HepG2 (cell line): ENCODE data around the gene LTB4R2. TPM values are rescaled to one million over a fixed set of nuclear protein-coding genes. Genes with fewer than 3 reads are reported as not detected.

Experiments
- DNMT1 ChIP-seq: sonication (generic); formaldehyde crosslinking; IDR thresholded peaks from 2 replicates; pipeline ENCODE4 v1.5.1; 2020; ENCODE audit warnings: mild to moderate bottlenecking, missing genetic modification reagents
- FUBP1 ChIP-seq: sonication (generic); formaldehyde crosslinking; IDR thresholded peaks from 2 replicates; pipeline ENCODE4 v1.5.1; 2020; ENCODE audit warnings: missing genetic modification reagents, mild to moderate bottlenecking, borderline replicate concordance
- GABPB1 ChIP-seq: IDR thresholded peaks from 2 replicates; pipeline ENCODE4 v1.6.1; 2016; ENCODE audit warnings: mild to moderate bottlenecking, missing genetic modification reagents, moderate library complexity, missing compliant biosample characterization
- GATAD1 ChIP-seq: IDR thresholded peaks from 2 replicates; pipeline ENCODE4 v1.6.1; 2016; ENCODE audit warnings: missing genetic modification reagents, missing compliant biosample characterization
- HIVEP1 ChIP-seq: sonication (generic); formaldehyde crosslinking; IDR thresholded peaks from 2 replicates; pipeline ENCODE4 v1.4.0; 2020; ENCODE audit warnings: mild to moderate bottlenecking, missing genetic modification reagents
- MXI1 ChIP-seq: IDR thresholded peaks from 3 replicates; pipeline ENCODE4 v1.6.1; 2012; ENCODE audit warnings: low read depth, low read length, inconsistent platforms, borderline replicate concordance
- NFATC3 ChIP-seq: sonication (generic); formaldehyde crosslinking; IDR thresholded peaks from 2 replicates; pipeline ENCODE4 v1.5.1; 2020; ENCODE audit warnings: mild to moderate bottlenecking, missing genetic modification reagents
- RXRB ChIP-seq: IDR thresholded peaks from 2 replicates; pipeline ENCODE4 v1.6.1; 2016; ENCODE audit warnings: borderline replicate concordance, missing genetic modification reagents, missing compliant biosample characterization
- SOX13 ChIP-seq, 3 experiments: fragments of 450-650 bp in 1 of 3; sonication (generic) in 1 of 3; formaldehyde crosslinking in 1 of 3; IDR thresholded peaks in 2 of 3; conservative IDR thresholded peaks in 1 of 3; 2 replicates each; pipeline versions ENCODE4 v1.5.0 to v1.6.1; 2016 to 2020; ENCODE audit warnings: antibody characterized with exemption in 1 of 3, mild to moderate bottlenecking in 1 of 3, missing compliant biosample characterization in 1 of 3, missing genetic modification reagents in 1 of 3, moderate library complexity in 1 of 3
- ZNF274 ChIP-seq: sonication (generic); formaldehyde crosslinking; IDR thresholded peaks from 2 replicates; pipeline ENCODE4 v1.5.1; 2020; ENCODE audit warnings: mild to moderate bottlenecking, missing genetic modification reagents
- ZNF318 ChIP-seq: sonication (generic); formaldehyde crosslinking; IDR thresholded peaks from 2 replicates; pipeline ENCODE4 v1.4.0; 2020; ENCODE audit warnings: mild to moderate bottlenecking, missing genetic modification reagents
- ZNF530 ChIP-seq: sonication (generic); formaldehyde crosslinking; IDR thresholded peaks from 2 replicates; pipeline ENCODE4 v1.5.0; 2020; ENCODE audit warnings: low read depth, mild to moderate bottlenecking, missing genetic modification reagents
- ZNF607 ChIP-seq: sonication (generic); formaldehyde crosslinking; IDR thresholded peaks from 2 replicates; pipeline ENCODE4 v1.5.1; 2020; ENCODE audit warnings: missing genetic modification reagents, mild to moderate bottlenecking, borderline replicate concordance
- polyA plus RNA-seq, 8 experiments: library from polyadenylated mRNA; depleted of rRNA in 3 of 8; stranded (reverse) in 7 of 8; unstranded in 1 of 8; fragments of >200 nt; fragmentation: Illumina TruSeq in 4 of 8; extraction: Trizol in 4 of 8; gene quantifications; 2 replicates each; pipeline versions ENCODE4 v1.2.1 to v1.2.3, GENCODE V29; 2011 to 2016; ENCODE audit warnings: low read depth in 4 of 8, missing spikeins in 1 of 8, mixed read lengths in 1 of 8; ENCODE audit not compliant: insufficient read depth in 1 of 8
- total RNA-seq, 5 experiments: library from RNA; depleted of rRNA; stranded (reverse); fragments of >200 nt; fragmentation: Illumina TruSeq; extraction: Trizol; gene quantifications; 2 replicates each; pipeline ENCODE4 v1.2.3, GENCODE V29; 2016; ENCODE audit warnings: low read depth in 1 of 5
- TF ChIP-seq, protein P1 (sequence below): sonication (generic); formaldehyde crosslinking; IDR thresholded peaks from 2 replicates; pipeline ENCODE4 v1.4.0; 2020; ENCODE audit warnings: missing genetic modification reagents, mild to moderate bottlenecking, borderline replicate concordance

The LTB4R2 gene
- total and polyA plus RNA-seq, 2 of the 13 experiments (the other 11 are each of a cell fraction or from before 2014, with no cell fraction given) = 3.9 to 6.9 TPM

DNA sequence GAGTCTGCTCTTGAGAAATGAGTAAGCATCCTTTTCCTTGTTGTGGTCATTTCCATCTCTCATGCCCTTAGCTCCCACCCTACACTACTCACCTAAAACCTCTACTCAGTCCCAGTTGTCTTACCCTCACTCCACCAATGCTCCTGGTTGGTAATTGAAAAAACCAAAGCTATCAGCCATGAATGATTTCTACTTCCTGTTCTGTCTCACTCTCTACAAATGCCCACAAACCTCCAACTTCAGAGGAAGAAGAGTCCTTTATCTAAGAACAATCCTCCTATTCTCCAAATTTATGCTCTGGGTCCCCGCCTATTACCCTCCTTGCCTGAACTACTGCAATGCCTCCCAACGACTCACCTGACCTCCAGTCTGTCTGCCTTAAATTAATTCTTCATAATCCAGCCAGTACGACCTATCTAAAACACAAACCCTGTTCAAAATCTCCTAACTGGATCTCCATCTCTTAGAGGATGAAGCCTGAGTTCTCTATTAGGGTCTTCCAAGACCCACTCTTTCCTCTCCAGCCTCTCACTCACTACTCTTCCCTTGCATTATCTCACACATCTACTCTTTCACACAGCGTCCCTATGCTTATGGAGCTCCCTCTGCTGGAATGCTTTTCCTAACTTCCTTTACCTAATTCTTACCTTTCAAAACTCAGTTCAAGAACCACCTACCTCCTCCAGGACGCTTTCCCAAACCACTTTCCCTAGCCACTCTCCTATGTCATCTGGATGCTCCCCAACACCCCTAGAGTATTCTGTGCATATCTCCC is 12.6 kb upstream of the LTB4R2 start (continued):
- TF ChIP-seq FUBP1 (CRISPR knock-in tag) = peak; percentile 73; the same call in 1 of the 2 replicates
- peak; percentile 77; the same call in 1 of the 2 replicates for TF ChIP-seq GATAD1 (CRISPR knock-in tag)
- no peak for TF ChIP-seq DNMT1 (CRISPR knock-in tag)
- TF ChIP-seq RXRB (CRISPR knock-in tag) = peak; percentile 71
- no peak for TF ChIP-seq ZNF530 (CRISPR knock-in tag)
- TF ChIP-seq ZNF274 = no peak
- no peak for TF ChIP-seq ZNF607 (CRISPR knock-in tag)
- 0 out of 2 replicates have a peak, but pooled peaks have one; percentile 2 for TF ChIP-seq GABPB1 (CRISPR knock-in tag)
- TF ChIP-seq ZNF318 = 0 out of 2 replicates have a peak, but pooled peaks have one; percentile 23
- no peak for TF ChIP-seq HIVEP1
- TF ChIP-seq, protein P1, sequence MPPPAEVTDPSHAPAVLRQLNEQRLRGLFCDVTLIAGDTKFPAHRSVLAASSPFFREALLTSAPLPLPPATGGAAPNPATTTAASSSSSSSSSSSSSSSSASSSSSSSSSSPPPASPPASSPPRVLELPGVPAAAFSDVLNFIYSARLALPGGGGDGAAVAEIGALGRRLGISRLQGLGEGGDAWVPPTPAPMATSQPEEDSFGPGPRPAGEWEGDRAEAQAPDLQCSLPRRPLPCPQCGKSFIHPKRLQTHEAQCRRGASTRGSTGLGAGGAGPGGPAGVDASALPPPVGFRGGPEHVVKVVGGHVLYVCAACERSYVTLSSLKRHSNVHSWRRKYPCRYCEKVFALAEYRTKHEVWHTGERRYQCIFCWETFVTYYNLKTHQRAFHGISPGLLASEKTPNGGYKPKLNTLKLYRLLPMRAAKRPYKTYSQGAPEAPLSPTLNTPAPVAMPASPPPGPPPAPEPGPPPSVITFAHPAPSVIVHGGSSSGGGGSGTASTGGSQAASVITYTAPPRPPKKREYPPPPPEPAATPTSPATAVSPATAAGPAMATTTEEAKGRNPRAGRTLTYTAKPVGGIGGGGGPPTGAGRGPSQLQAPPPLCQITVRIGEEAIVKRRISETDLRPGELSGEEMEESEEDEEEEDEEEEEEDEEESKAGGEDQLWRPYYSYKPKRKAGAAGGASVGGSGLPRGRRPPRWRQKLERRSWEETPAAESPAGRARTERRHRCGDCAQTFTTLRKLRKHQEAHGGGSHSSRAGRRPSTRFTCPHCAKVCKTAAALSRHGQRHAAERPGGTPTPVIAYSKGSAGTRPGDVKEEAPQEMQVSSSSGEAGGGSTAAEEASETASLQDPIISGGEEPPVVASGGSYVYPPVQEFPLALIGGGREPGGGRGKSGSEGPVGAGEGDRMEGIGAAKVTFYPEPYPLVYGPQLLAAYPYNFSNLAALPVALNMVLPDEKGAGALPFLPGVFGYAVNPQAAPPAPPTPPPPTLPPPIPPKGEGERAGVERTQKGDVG (CRISPR knock-in tag) = no peak
- no peak for TF ChIP-seq SOX13 (IDR thresholded peaks at IDR 0.05)
- TF ChIP-seq SOX13 (CRISPR knock-in tag; conservative IDR thresholded peaks at IDR 0.05 in 1 of 2, IDR thresholded peaks at IDR 0.05 in 1 of 2) = peak in 1 of 2 experiments; percentile 32; a peak in 1 of 4 replicates
- TF ChIP-seq MXI1 = peak; percentile 40; the same call in 1 of the 3 replicates
- no peak for TF ChIP-seq NFATC3 (CRISPR knock-in tag)
